Vagina (tissue), 2 donors: Measurements from ENCODE around the gene KMT2A. TPM values are rescaled to one million over a fixed set of nuclear protein-coding genes. Genes with fewer than 3 reads are reported as not detected.

Source experiments
- DNase-seq, 2 donors: peaks; one replicate each; pipeline ENCODE4 v3.0.0-alpha.2; 2017; ENCODE audit errors: extremely low spot score in 2 of 2
- H3K27ac ChIP-seq: fragments of 200-600 bp; sonication (generic); one replicate; pipeline ENCODE4 v1.5.1; 2019
- H3K27me3 ChIP-seq: fragments of 200-600 bp; sonication (generic); one replicate; pipeline ENCODE4 v1.5.1; 2019
- H3K36me3 ChIP-seq, 2 donors: fragments of 200-600 bp; sonication (generic); one replicate each; pipeline ENCODE4 v1.5.1; 2017 to 2019
- H3K4me1 ChIP-seq: fragments of 200-600 bp; sonication (generic); one replicate; pipeline ENCODE4 v1.5.1; 2019
- H3K4me3 ChIP-seq, 2 donors: fragments of 200-600 bp; sonication (generic); 1 replicate in 1 of 2; 2 replicates in 1 of 2; pipeline ENCODE4 v1.5.1; 2016 to 2019
- H3K9me3 ChIP-seq: fragments of 200-600 bp; sonication (generic); one replicate; pipeline ENCODE4 v1.5.1; 2019
- CTCF ChIP-seq, 3 experiments: fragments of 450-650 bp in 2 of 3; fragments of 200-600 bp in 1 of 3; sonication (generic) in 1 of 3; IDR thresholded peaks; one replicate each; pipeline ENCODE4 v1.5.1; 2017 to 2019; ENCODE audit warnings: antibody characterized with exemption in 3 of 3, mild to moderate bottlenecking in 2 of 3, moderate library complexity in 2 of 3
- POLR2A ChIP-seq, 2 donors: fragments of 450-650 bp; IDR thresholded peaks; one replicate each; pipeline ENCODE4 v1.6.1; 2017; ENCODE audit warnings: antibody characterized with exemption in 2 of 2, mild to moderate bottlenecking in 2 of 2, moderate library complexity in 2 of 2
- POLR2AphosphoS5 ChIP-seq, 2 donors: sonication (generic); formaldehyde crosslinking; IDR thresholded peaks; one replicate each; pipeline ENCODE4 v1.9.0; 2017; ENCODE audit warnings: antibody characterized with exemption in 2 of 2, mild to moderate bottlenecking in 2 of 2, low read depth in 1 of 2; ENCODE audit not compliant: insufficient read depth in 1 of 2
- intact Hi-C: fragments of 100-400 bp; cut with DNase I; formaldehyde crosslinking; loops from one replicate; pipeline ENCODE4 v1.15.1; 2023
- total RNA-seq: library from RNA; depleted of rRNA; stranded (reverse); fragments of >200 nt; gene quantifications from one replicate; pipeline ENCODE4 v1.2.3, GENCODE V29; 2016

Gene KMT2A
- total RNA-seq, 1 donor from 2014 or later: 72.7 TPM

DNA sequence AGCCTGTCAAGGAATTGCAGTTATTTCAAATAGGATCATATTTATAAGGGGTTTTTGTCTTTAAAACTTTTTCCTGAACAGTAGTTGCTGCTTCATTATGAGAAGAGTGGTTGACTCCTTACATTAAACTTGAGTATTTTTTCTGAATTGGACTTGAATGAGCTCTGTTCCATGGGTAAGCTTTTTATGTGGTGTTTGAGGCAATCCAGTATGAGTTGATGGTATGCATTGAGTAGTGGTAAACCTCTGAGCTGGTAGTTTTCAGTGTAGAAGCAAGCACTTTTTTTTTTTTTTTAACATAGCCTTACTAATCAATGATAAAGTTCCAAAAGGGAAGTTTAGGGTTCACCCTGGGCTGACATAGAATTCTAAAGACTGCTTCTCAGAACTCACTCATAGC, 3.4 kb downstream of the KMT2A start:
- no peaks in the 10 kb centered on the region for H3K9me3 ChIP-seq
- no peaks in the 10 kb centered on the region for H3K27me3 ChIP-seq
- no peaks in the 10 kb centered on the region for H3K36me3 ChIP-seq
- peaks cover 81% of the 10 kb centered on the region for H3K4me1 ChIP-seq
- intact Hi-C loops: no loop called here
- H3K4me3 ChIP-seq: no peak overlapping the region
- no peak overlapping the region for H3K27ac ChIP-seq
- DNase-seq: no peak
- no peak for TF ChIP-seq CTCF (IDR thresholded peaks at IDR 0.05)
- TF ChIP-seq POLR2AphosphoS5 (IDR thresholded peaks at IDR 0.05; ENCODE audit: insufficient read depth in 1 of 2, low read depth in 1 of 2): no peak
- no peak for TF ChIP-seq POLR2A (IDR thresholded peaks at IDR 0.05)

DNA sequence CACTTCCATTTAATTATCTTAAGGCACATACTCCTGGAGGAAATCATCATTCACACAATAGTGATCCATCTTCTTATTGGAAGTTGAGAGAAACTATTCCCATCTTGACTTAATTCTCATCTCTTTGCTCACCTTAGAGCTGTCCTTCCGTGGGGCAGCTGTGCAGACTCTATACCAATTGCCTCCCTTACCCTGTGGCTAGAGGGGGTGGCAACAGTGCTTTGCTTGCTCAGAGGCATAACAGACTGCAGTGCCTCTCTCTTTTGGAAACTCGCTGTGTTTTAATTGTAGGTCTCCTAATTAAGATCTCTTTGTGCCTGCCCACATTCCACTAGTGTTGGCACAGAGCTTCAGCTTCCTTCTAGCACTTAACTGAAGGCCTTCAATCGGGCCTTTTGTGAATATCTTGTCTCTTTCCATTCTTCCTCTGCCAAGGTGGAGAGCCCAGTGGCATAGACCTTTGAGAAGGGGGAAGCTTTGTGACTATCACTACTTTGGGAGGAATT, 5.5 kb downstream of the KMT2A start:
- Histone ChIP-seq H3K36me3 (no peaks in the 10 kb centered on the region), H3K9me3 (no peaks in the 10 kb centered on the region), H3K27me3 (no peaks in the 10 kb centered on the region), H3K4me3 (no peak overlapping the region), H3K4me1 (peaks cover 97% of the 10 kb centered on the region), H3K27ac (no peak overlapping the region)
- TF ChIP-seq POLR2AphosphoS5 (IDR thresholded peaks at IDR 0.05; ENCODE audit: insufficient read depth in 1 of 2, low read depth in 1 of 2) (no peak), CTCF (IDR thresholded peaks at IDR 0.05) (no peak), POLR2A (IDR thresholded peaks at IDR 0.05) (no peak)
- intact Hi-C loops: no loop called here
- no peak for DNase-seq

GRCh38 chr11:118442301-118442700, 6.0 kb downstream of the KMT2A start:
- H3K27ac ChIP-seq: no peak overlapping the region
- no peaks in the 10 kb centered on the region for H3K36me3 ChIP-seq
- H3K27me3 ChIP-seq: no peaks in the 10 kb centered on the region
- no peak for TF ChIP-seq CTCF (IDR thresholded peaks at IDR 0.05)
- no peak for TF ChIP-seq POLR2AphosphoS5 (IDR thresholded peaks at IDR 0.05; ENCODE audit: insufficient read depth in 1 of 2, low read depth in 1 of 2)
- TF ChIP-seq POLR2A (IDR thresholded peaks at IDR 0.05): no peak
- DNase-seq: no peak
- H3K4me1 ChIP-seq: peaks cover 100% of the 10 kb centered on the region
- H3K4me3 ChIP-seq: no peak overlapping the region
- intact Hi-C loops: no loop called here
- no peaks in the 10 kb centered on the region for H3K9me3 ChIP-seq

DNA sequence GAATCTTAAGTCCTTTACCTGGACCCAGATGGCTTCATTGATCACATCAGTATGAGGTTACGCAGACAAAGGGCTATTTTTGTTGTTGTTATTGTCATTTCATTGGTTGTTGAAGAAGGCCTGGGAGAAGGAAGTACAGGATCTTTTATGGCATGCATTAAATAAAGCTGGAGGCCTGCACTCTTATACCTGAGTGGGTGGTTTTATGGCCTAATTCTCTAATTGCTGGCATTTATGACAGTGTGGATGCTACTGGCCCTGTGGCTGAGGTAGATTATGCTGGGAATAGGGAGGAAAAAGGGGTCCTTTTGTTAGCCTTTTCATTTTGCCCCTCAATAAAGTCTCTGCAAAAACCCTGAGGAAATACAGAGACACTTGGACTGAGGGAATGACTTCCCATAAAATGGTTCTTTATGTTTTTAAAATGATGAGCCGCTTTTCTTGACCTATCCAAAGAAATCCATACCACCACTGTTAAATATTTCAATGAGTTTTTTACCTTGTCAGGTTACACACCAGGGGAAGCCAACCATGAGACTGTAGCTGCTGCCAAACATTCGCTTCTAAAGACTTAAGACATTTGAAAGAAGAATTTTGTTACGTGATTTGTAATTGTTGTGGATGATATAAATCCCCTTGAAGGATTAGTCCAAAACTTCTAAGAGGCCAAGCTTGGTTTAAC, 6.8 kb downstream of the KMT2A start:
- no peaks in the 10 kb centered on the region for H3K36me3 ChIP-seq
- intact Hi-C loops: no loop called here

More for the DNA sequence above, 6.8 kb downstream of the KMT2A start:
- Histone ChIP-seq H3K27ac (no peak overlapping the region), H3K9me3 (no peaks in the 10 kb centered on the region), H3K27me3 (no peaks in the 10 kb centered on the region), H3K4me1 (peaks cover 97% of the 10 kb centered on the region), H3K4me3 (no peak overlapping the region)
- no peak for DNase-seq
- TF ChIP-seq POLR2A (IDR thresholded peaks at IDR 0.05): no peak
- no peak for TF ChIP-seq POLR2AphosphoS5 (IDR thresholded peaks at IDR 0.05; ENCODE audit: insufficient read depth in 1 of 2, low read depth in 1 of 2)
- TF ChIP-seq CTCF (IDR thresholded peaks at IDR 0.05): no peak
